ENCODE data around the gene R3HDM2. TPM values are rescaled to one million over a fixed set of nuclear protein-coding genes. Genes with fewer than 3 reads are reported as not detected.

The R3HDM2 gene
- total and polyA plus RNA-seq, 7 experiments from 2014 or later, result 13.7 to 145 (median 111) TPM

GRCh38 chr12:57235017-57235727, 195.7 kb downstream of the R3HDM2 start:
- CTCF ChIA-PET, result no interaction called here
- Mint-ChIP-seq H3K27me3 (peaks cover 23 to 39% (median 28%) of the 10 kb centered on the region in 5 donors), H3K27ac (no peak overlapping the region), H3K36me3 (peaks cover 13 to 29% (median 18%) of the 10 kb centered on the region in 5 donors), H3K4me1 (peaks cover 36 to 61% (median 50%) of the 10 kb centered on the region in 7 donors), H3K9me3 (no peaks in the 10 kb centered on the region), H3K4me3 (peak overlapping the region in 2 of 10 donors; percentile 21 to 37)
- peaks cover 0 to 42% (median 0%) of the 10 kb centered on the region in 3 experiments for H3K36me3 ChIP-seq (ENCODE audit: control insufficient read depth in 2 of 3, insufficient read depth in 3 of 3, low read length in 3 of 3)
- no peaks in the 10 kb centered on the region for H3K9me3 ChIP-seq (ENCODE audit: control insufficient read depth in 2 of 3, low read length in 3 of 3)
- intact Hi-C loops (cut with micrococcal nuclease), result no loop called here
- no peak for ATAC-seq
- POLR2A ChIA-PET, result interaction anchor here (1.0 to 1.4 kb wide), 2 partner anchors 10 to 17 kb away, joined by 3 to 4 read pairs; no protein-coding TSS in a partner anchor
- H3K27me3 ChIP-seq (ENCODE audit: control insufficient read depth in 2 of 2, insufficient read depth in 2 of 2, low read length in 2 of 2), result peaks cover 0 to 7% of the 10 kb centered on the region in 2 donors
- peaks cover 27 to 46% of the 10 kb centered on the region in 2 donors for H3K4me1 ChIP-seq (ENCODE audit: control insufficient read depth in 2 of 2, insufficient read depth in 2 of 2, low read length in 2 of 2)
- H3K4me3 ChIP-seq (ENCODE audit: low read length), result no peak overlapping the region
- no peak overlapping the region for H3K27ac ChIP-seq (ENCODE audit: low read depth, low read length)
- DNase-seq, result peak in 1 of 9 donors; percentile 5

- no peak for DNase-seq
- intact Hi-C loops (cut with micrococcal nuclease), result no loop called here
- H3K27me3 Mint-ChIP-seq, result peaks cover 21 to 35% (median 28%) of the 10 kb centered on the region in 5 donors
- H3K27ac Mint-ChIP-seq, result no peak overlapping the region
- H3K27me3 ChIP-seq (ENCODE audit: control insufficient read depth in 2 of 2, insufficient read depth in 2 of 2, low read length in 2 of 2), result peaks cover 0 to 7% of the 10 kb centered on the region in 2 donors
- H3K9me3 ChIP-seq (ENCODE audit: control insufficient read depth in 2 of 3, low read length in 3 of 3), result no peaks in the 10 kb centered on the region
- ChIA-PET POLR2A (interaction anchor here (0.9 kb wide), 1 partner anchor 15 kb away, joined by 3 read pairs; no protein-coding TSS in a partner anchor), CTCF (no interaction called here)
- H3K36me3 Mint-ChIP-seq, result peaks cover 13 to 29% (median 18%) of the 10 kb centered on the region in 5 donors
- no peak overlapping the region for H3K27ac ChIP-seq (ENCODE audit: low read depth, low read length)
- H3K4me1 ChIP-seq (ENCODE audit: control insufficient read depth in 2 of 2, insufficient read depth in 2 of 2, low read length in 2 of 2), result peaks cover 25 to 46% of the 10 kb centered on the region in 2 donors
- H3K36me3 ChIP-seq (ENCODE audit: control insufficient read depth in 2 of 3, insufficient read depth in 3 of 3, low read length in 3 of 3), result peaks cover 0 to 42% (median 0%) of the 10 kb centered on the region in 3 experiments
- H3K4me3 Mint-ChIP-seq, result no peak overlapping the region
- H3K4me3 ChIP-seq (ENCODE audit: low read length), result no peak overlapping the region
- no peaks in the 10 kb centered on the region for H3K9me3 Mint-ChIP-seq
- ATAC-seq, result no peak
- peaks cover 39 to 59% (median 53%) of the 10 kb centered on the region in 7 donors for H3K4me1 Mint-ChIP-seq
Measured at GRCh38 chr12:57234571-57235016, 196.2 kb downstream of the R3HDM2 start.

- Histone ChIP-seq H3K27me3 (ENCODE audit: control insufficient read depth in 2 of 2, insufficient read depth in 2 of 2, low read length in 2 of 2) (peaks cover 0 to 7% of the 10 kb centered on the region in 2 donors), H3K36me3 (ENCODE audit: control insufficient read depth in 2 of 3, insufficient read depth in 3 of 3, low read length in 3 of 3) (peaks cover 0 to 42% (median 0%) of the 10 kb centered on the region in 3 experiments), H3K9me3 (ENCODE audit: control insufficient read depth in 2 of 3, low read length in 3 of 3) (no peaks in the 10 kb centered on the region), H3K4me3 (ENCODE audit: low read length) (no peak overlapping the region), H3K27ac (ENCODE audit: low read depth, low read length) (no peak overlapping the region), H3K4me1 (ENCODE audit: control insufficient read depth in 2 of 2, insufficient read depth in 2 of 2, low read length in 2 of 2) (peaks cover 23 to 45% of the 10 kb centered on the region in 2 donors)
- Mint-ChIP-seq H3K36me3 (peaks cover 13 to 29% (median 18%) of the 10 kb centered on the region in 5 donors), H3K4me1 (peaks cover 39 to 59% (median 53%) of the 10 kb centered on the region in 7 donors), H3K4me3 (no peak overlapping the region), H3K27ac (no peak overlapping the region), H3K9me3 (no peaks in the 10 kb centered on the region), H3K27me3 (peaks cover 20 to 31% (median 28%) of the 10 kb centered on the region in 5 donors)
- ChIA-PET CTCF (no interaction called here), POLR2A (interaction anchor here (0.9 to 1.3 kb wide), 2 partner anchors 15 to 21 kb away, joined by 3 to 6 read pairs; no protein-coding TSS in a partner anchor)
- DNase-seq, result no peak
- intact Hi-C loops (cut with micrococcal nuclease), result no loop called here
- ATAC-seq, result no peak
Measured at GRCh38 chr12:57234233-57234570, 196.6 kb downstream of the R3HDM2 start.

- ATAC-seq, result no peak
- intact Hi-C loops (cut with micrococcal nuclease), result no loop called here
- CTCF ChIA-PET, result no interaction called here
- Mint-ChIP-seq H3K27me3 (peaks cover 16 to 26% (median 23%) of the 10 kb centered on the region in 5 donors), H3K4me3 (no peak overlapping the region), H3K9me3 (no peaks in the 10 kb centered on the region), H3K27ac (no peak overlapping the region), H3K4me1 (peaks cover 40 to 60% (median 55%) of the 10 kb centered on the region in 7 donors), H3K36me3 (peaks cover 13 to 29% (median 18%) of the 10 kb centered on the region in 5 donors)
- H3K4me3 ChIP-seq (ENCODE audit: low read length), result no peak overlapping the region
- H3K27ac ChIP-seq (ENCODE audit: low read depth, low read length), result no peak overlapping the region
- H3K4me1 ChIP-seq (ENCODE audit: control insufficient read depth in 2 of 2, insufficient read depth in 2 of 2, low read length in 2 of 2), result peaks cover 24 to 45% of the 10 kb centered on the region in 2 donors
- POLR2A ChIA-PET, result interaction anchor here (0.9 to 1.3 kb wide), 2 partner anchors 14 to 20 kb away, joined by 3 to 6 read pairs; no protein-coding TSS in a partner anchor
- peaks cover 0 to 3% of the 10 kb centered on the region in 2 donors for H3K27me3 ChIP-seq (ENCODE audit: control insufficient read depth in 2 of 2, insufficient read depth in 2 of 2, low read length in 2 of 2)
- no peaks in the 10 kb centered on the region for H3K9me3 ChIP-seq (ENCODE audit: control insufficient read depth in 2 of 3, low read length in 3 of 3)
- H3K36me3 ChIP-seq (ENCODE audit: control insufficient read depth in 2 of 3, insufficient read depth in 3 of 3, low read length in 3 of 3), result peaks cover 0 to 42% (median 0%) of the 10 kb centered on the region in 3 experiments
- DNase-seq, result no peak
Measured at GRCh38 chr12:57233357-57234232, 197.2 kb downstream of the R3HDM2 start.

GRCh38 chr12:57232156-57232756, 198.6 kb downstream of the R3HDM2 start:
- peaks cover 36 to 59% (median 48%) of the 10 kb centered on the region in 7 donors for H3K4me1 Mint-ChIP-seq
- H3K9me3 Mint-ChIP-seq, result no peaks in the 10 kb centered on the region
- Histone ChIP-seq H3K27ac (ENCODE audit: low read depth, low read length) (no peak overlapping the region), H3K4me3 (ENCODE audit: low read length) (no peak overlapping the region), H3K27me3 (ENCODE audit: control insufficient read depth in 2 of 2, insufficient read depth in 2 of 2, low read length in 2 of 2) (peaks cover 0 to 3% of the 10 kb centered on the region in 2 donors), H3K36me3 (ENCODE audit: control insufficient read depth in 2 of 3, insufficient read depth in 3 of 3, low read length in 3 of 3) (peaks cover 0 to 42% (median 0%) of the 10 kb centered on the region in 3 experiments), H3K4me1 (ENCODE audit: control insufficient read depth in 2 of 2, insufficient read depth in 2 of 2, low read length in 2 of 2) (peaks cover 21 to 35% of the 10 kb centered on the region in 2 donors), H3K9me3 (ENCODE audit: control insufficient read depth in 2 of 3, low read length in 3 of 3) (no peaks in the 10 kb centered on the region)
- DNase-seq (no peak), ATAC-seq (no peak)
- H3K4me3 Mint-ChIP-seq, result peak overlapping the region in 3 of 10 donors; percentile 17 to 30 (median 23)
- peaks cover 13 to 29% (median 18%) of the 10 kb centered on the region in 5 donors for H3K36me3 Mint-ChIP-seq
- intact Hi-C loops (cut with micrococcal nuclease), result no loop called here
- H3K27ac Mint-ChIP-seq, result no peak overlapping the region
- peaks cover 11 to 21% (median 17%) of the 10 kb centered on the region in 5 donors for H3K27me3 Mint-ChIP-seq
- ChIA-PET POLR2A (interaction anchor here (0.7 kb wide), 1 partner anchor 8 kb away, joined by 3 read pairs; no protein-coding TSS in a partner anchor), CTCF (interaction anchor here (3.8 to 11.7 kb wide), 2 partner anchors 9 to 18 kb away, joined by 40 to 148 read pairs; a partner anchor contains a TSS)

Measured in naive thymus-derived CD4-positive, alpha-beta T cell (primary cell).